ENCODE results near the gene ZBTB21.
"Not testable (repeated sequence)": the region's sequence is repeated elsewhere in the genome, so short reads cannot be mapped to it uniquely, and the experiment has no call there.

The ZBTB21 gene

GRCh38 chr21:41966041-41966833 is 43.9 kb downstream of the ZBTB21 start:
- TF ChIP-seq JUND (IDR thresholded peaks at IDR 0.05; ENCODE audit: low read depth) = no peak
- in situ Hi-C loops (cut with HindIII; ENCODE audit: low pct_unique_long_range_greater_than_20kb, low sequenced_read_pairs) = no loop called here
- no peak for DNase-seq (ENCODE audit: low read depth in 1 of 2, low spot score in 1 of 2)

DNA sequence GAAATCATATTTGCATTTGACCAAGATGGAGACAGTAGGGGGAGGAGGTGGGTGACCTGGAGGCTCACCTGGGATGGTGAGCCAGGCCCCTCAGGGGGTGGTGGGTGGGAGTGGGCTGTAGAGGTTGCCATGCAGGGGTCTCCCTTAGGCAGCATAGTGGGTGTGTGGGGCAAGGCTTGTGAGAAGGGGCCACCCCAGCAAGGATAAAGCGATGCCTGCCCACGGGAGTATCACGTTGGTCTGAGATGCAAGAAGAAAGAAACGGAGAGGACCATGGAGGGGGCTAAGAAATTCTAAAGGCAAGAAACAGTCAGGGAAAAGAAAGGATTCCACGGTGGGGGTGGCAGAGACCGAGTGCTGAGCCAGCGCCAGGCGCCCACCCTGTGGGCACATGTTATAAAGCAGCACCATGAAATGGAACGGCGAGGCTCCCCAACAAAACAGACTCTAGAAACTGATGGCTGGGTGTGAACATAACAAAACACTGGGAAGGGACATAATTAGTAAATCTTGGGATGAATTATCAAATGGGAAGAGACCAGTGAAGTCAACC is 44.6 kb downstream of the ZBTB21 start:
- in situ Hi-C loops (cut with HindIII; ENCODE audit: low pct_unique_long_range_greater_than_20kb, low sequenced_read_pairs) = no loop called here
- no peak for TF ChIP-seq JUND (IDR thresholded peaks at IDR 0.05; ENCODE audit: low read depth)
- DNase-seq (ENCODE audit: low read depth in 1 of 2, low spot score in 1 of 2) = no peak

- no peak for DNase-seq (ENCODE audit: low read depth in 1 of 2, low spot score in 1 of 2)
- in situ Hi-C loops (cut with HindIII; ENCODE audit: low pct_unique_long_range_greater_than_20kb, low sequenced_read_pairs) = no loop called here
- no peak for TF ChIP-seq JUND (IDR thresholded peaks at IDR 0.05; ENCODE audit: low read depth)
Measured at GRCh38 chr21:41965045-41965444, 45.1 kb downstream of the ZBTB21 start.

DNA sequence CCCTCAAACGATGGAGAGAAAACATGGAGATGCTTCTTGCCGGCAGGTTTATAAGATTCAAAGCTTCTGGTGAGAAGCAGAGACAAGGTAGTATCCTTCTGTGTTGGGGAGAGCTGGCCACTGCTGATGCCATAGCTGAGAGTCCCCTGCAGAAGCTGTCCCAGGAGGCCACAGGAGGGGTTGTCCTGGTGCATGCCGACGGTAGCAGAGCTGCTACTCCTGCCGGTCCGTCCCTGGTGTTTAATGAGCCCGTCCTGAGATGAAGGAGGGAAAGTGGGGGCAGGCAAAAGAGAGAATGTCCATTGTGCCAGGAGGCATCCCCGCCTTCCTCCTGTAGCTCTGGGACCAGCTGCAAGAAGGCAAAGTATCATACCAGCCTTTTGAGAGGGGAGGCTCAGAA is 46.0 kb downstream of the ZBTB21 start:
- TF ChIP-seq JUND (IDR thresholded peaks at IDR 0.05; ENCODE audit: low read depth) = no peak
- DNase-seq (ENCODE audit: low read depth in 1 of 2, low spot score in 1 of 2) = no peak
- in situ Hi-C loops (cut with HindIII; ENCODE audit: low pct_unique_long_range_greater_than_20kb, low sequenced_read_pairs) = no loop called here

GRCh38 chr21:41962425-41962966 is 47.7 kb downstream of the ZBTB21 start:
- in situ Hi-C loops (cut with HindIII; ENCODE audit: low pct_unique_long_range_greater_than_20kb, low sequenced_read_pairs) = no loop called here
- TF ChIP-seq JUND (IDR thresholded peaks at IDR 0.05; ENCODE audit: low read depth) = no peak
- no peak for DNase-seq (ENCODE audit: low read depth in 1 of 2, low spot score in 1 of 2)

DNA sequence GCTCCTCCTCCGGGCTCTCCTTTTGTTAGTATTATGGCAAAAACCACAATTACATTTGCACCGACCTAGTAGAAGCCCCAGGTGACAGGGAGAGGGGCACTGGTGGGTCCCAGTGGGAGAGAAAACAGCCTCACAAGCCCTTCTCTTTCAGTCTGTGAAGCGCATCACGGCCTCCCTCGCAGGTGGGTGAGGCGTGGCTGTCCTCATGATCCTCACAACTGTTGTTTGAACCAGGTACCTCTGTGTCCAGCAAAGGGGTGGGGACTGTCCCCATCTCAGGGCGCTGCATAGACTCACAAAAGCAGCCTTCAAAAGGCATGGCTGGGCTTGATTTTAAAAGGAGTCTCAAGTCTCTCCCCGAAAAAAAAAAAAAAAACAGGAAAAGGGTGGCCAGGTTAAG is 48.4 kb downstream of the ZBTB21 start:
- no peak for DNase-seq (ENCODE audit: low read depth in 1 of 2, low spot score in 1 of 2)
- TF ChIP-seq JUND (IDR thresholded peaks at IDR 0.05; ENCODE audit: low read depth) = no peak
- in situ Hi-C loops (cut with HindIII; ENCODE audit: low pct_unique_long_range_greater_than_20kb, low sequenced_read_pairs) = no loop called here

GRCh38 chr21:41961282-41961701 is 48.9 kb downstream of the ZBTB21 start:
- in situ Hi-C loops (cut with HindIII; ENCODE audit: low pct_unique_long_range_greater_than_20kb, low sequenced_read_pairs) = no loop called here
- no peak for TF ChIP-seq JUND (IDR thresholded peaks at IDR 0.05; ENCODE audit: low read depth)

GRCh38 chr21:41960386-41960785 is 49.8 kb downstream of the ZBTB21 start:
- no peak for TF ChIP-seq JUND (IDR thresholded peaks at IDR 0.05; ENCODE audit: low read depth)
- in situ Hi-C loops (cut with HindIII; ENCODE audit: low pct_unique_long_range_greater_than_20kb, low sequenced_read_pairs) = no loop called here

More at GRCh38 chr21:41961282-41961701, 48.9 kb downstream of the ZBTB21 start:
- no peak for DNase-seq (ENCODE audit: low read depth in 1 of 2, low spot score in 1 of 2)

DNA sequence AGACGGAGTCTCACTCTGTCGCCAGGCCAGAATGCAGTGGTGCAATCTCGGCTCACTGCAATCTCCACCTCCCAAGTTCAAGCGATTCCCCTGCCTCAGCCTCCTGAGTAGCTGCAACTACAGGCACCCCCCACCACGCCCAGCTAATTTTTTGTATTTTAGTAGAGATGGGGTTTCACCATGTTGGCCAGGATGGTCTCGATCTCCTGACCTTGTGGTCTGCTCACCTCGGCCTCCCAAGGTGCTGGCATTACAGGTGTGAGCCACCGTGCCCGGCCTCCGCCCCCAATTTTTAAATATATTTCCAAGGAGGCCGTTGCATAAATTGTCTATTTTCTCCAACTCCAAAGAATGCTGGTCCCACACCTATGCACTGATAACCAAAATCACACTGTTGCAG is 50.5 kb downstream of the ZBTB21 start:
- DNase-seq (ENCODE audit: low read depth in 1 of 2, low spot score in 1 of 2); in situ Hi-C loops (cut with HindIII; ENCODE audit: low pct_unique_long_range_greater_than_20kb, low sequenced_read_pairs): not testable (repeated sequence)

More at GRCh38 chr21:41960386-41960785, 49.8 kb downstream of the ZBTB21 start:
- no peak for DNase-seq (ENCODE audit: low read depth in 1 of 2, low spot score in 1 of 2)

- peak in 1 of 2 experiments; percentile 70 for DNase-seq (ENCODE audit: low read depth in 1 of 2, low spot score in 1 of 2)
- in situ Hi-C loops (cut with HindIII; ENCODE audit: low pct_unique_long_range_greater_than_20kb, low sequenced_read_pairs) = no loop called here
- TF ChIP-seq JUND (IDR thresholded peaks at IDR 0.05; ENCODE audit: low read depth) = no peak
Measured at GRCh38 chr21:41958886-41959563, 51.1 kb downstream of the ZBTB21 start.

DNA sequence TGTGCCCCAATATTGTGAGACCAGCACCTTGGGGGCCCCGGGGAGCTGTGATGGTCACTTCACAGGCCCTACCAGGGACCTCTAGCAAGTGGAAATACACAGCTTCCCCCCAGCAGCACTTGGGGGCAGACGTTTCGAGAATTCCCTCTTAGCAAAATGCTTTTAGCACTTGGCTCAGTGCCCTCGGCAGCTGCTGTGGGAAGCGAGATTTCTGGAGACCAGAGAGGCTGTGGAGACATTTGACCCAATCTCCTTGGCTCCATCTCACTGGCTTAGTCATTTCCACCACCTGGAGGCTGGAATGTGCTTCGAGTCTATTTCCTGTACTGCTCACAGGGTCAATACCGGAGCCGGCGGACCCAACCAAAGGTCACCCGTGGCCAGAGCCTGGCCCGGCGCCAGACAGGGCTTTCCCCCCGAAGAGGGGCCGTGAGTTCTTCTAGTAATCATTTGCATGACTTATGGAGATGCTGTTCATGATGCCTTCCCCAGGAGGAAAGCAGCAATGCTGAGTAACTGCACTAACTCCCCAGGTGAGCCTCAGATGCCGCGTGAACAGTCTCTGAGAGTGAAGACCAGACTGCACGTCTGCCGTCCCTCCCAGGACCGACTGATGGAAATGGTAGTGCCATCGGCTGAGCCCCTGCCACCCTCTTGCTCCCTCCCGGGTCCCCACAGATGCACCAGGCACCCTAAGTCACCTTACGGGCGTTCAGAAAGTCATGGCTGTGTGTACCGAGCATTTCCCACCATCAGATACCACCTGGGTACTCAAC is 52.0 kb downstream of the ZBTB21 start:
- peak; percentile 67 to 90 for DNase-seq (ENCODE audit: low read depth in 1 of 2, low spot score in 1 of 2)
- TF ChIP-seq JUND (IDR thresholded peaks at IDR 0.05; ENCODE audit: low read depth) = no peak
- in situ Hi-C loops (cut with HindIII; ENCODE audit: low pct_unique_long_range_greater_than_20kb, low sequenced_read_pairs) = no loop called here

All from T47D (cell line).